ENCODE measurements around the gene RGL4.
"Not testable (repeated sequence)": the region's sequence is repeated elsewhere in the genome, so short reads cannot be mapped to it uniquely, and the experiment has no call there.

Gene RGL4

GRCh38 chr22:23718371-23719165, 27.8 kb downstream of the RGL4 start:
- no peak for DNase-seq (ENCODE audit: low read depth, low spot score)
- H3K4me3 ChIP-seq (ENCODE audit: low read length): no peak overlapping the region

- H3K4me3 ChIP-seq (ENCODE audit: low read length): no peak overlapping the region
- DNase-seq (ENCODE audit: low read depth, low spot score): no peak
Measured at GRCh38 chr22:23720855-23721254, 30.0 kb downstream of the RGL4 start.

GRCh38 chr22:23722160-23722559, 31.3 kb downstream of the RGL4 start:
- no peak for DNase-seq (ENCODE audit: low read depth, low spot score)

GRCh38 chr22:23722724-23723123, 31.9 kb downstream of the RGL4 start:
- DNase-seq (ENCODE audit: low read depth, low spot score): no peak
- H3K4me3 ChIP-seq (ENCODE audit: low read length): no peak overlapping the region

More at GRCh38 chr22:23722160-23722559, 31.3 kb downstream of the RGL4 start:
- H3K4me3 ChIP-seq (ENCODE audit: low read length): no peak overlapping the region

- not testable (repeated sequence) for DNase-seq (ENCODE audit: low read depth, low spot score); H3K4me3 ChIP-seq (ENCODE audit: low read length)
Measured at GRCh38 chr22:23728108-23728507, 37.3 kb downstream of the RGL4 start.

GRCh38 chr22:23737696-23738095, 46.9 kb downstream of the RGL4 start:
- H3K4me3 ChIP-seq (ENCODE audit: low read length): no peak overlapping the region
- DNase-seq (ENCODE audit: low read depth, low spot score): no peak

- no peak for DNase-seq (ENCODE audit: low read depth, low spot score)
Measured at GRCh38 chr22:23742505-23743264, 51.9 kb downstream of the RGL4 start.

GRCh38 chr22:23743303-23743705, 52.5 kb downstream of the RGL4 start:
- no peak overlapping the region for H3K4me3 ChIP-seq (ENCODE audit: low read length)
- no peak for DNase-seq (ENCODE audit: low read depth, low spot score)

More at GRCh38 chr22:23742505-23743264, 51.9 kb downstream of the RGL4 start:
- H3K4me3 ChIP-seq (ENCODE audit: low read length): no peak overlapping the region

GRCh38 chr22:23744001-23744400, 53.2 kb downstream of the RGL4 start:
- DNase-seq (ENCODE audit: low read depth, low spot score): no peak
- H3K4me3 ChIP-seq (ENCODE audit: low read length): no peak overlapping the region

- no peak overlapping the region for H3K4me3 ChIP-seq (ENCODE audit: low read length)
- no peak for DNase-seq (ENCODE audit: low read depth, low spot score)
Measured at GRCh38 chr22:23744485-23744884, 53.7 kb downstream of the RGL4 start.

- H3K4me3 ChIP-seq (ENCODE audit: low read length): no peak overlapping the region
Measured at GRCh38 chr22:23745791-23746190, 55.0 kb downstream of the RGL4 start.

More at GRCh38 chr22:23745791-23746190, 55.0 kb downstream of the RGL4 start:
- no peak for DNase-seq (ENCODE audit: low read depth, low spot score)
